NCI-H2171 treated with DMSO at 0.1 percent for 48 hours (cell line): ENCODE results near the gene DNASE2B.

Experiments used
- DNase-seq: peaks from one replicate; lab custom pipeline; 2025; lab: John Stamatoyannopoulos, UW

DNASE2B gene

GRCh38 chr1:84452436-84452835 is 54.2 kb downstream of the DNASE2B start:
- no peak for DNase-seq

- DNase-seq: no peak
Measured at GRCh38 chr1:84462118-84462517, 63.8 kb downstream of the DNASE2B start.
